T-helper 2 cell treated with Interferon-gamma antibody and Interleukin-4, amounts not matched to agents 100 ng/mL and 5 ng/mL, for 36 hours (primary cell): Measurements from ENCODE around the gene SLC16A11. TPM values are rescaled to one million over a fixed set of nuclear protein-coding genes. Genes with fewer than 3 reads are reported as not detected.
"Not testable (repeated sequence)": the region's sequence is repeated elsewhere in the genome, so short reads cannot be mapped to it uniquely, and the experiment has no call there.

ENCODE experiments used
- intact Hi-C: fragments of 100-400 bp; cut with micrococcal nuclease; formaldehyde crosslinking; loops from one replicate; pipeline ENCODE4 v1.15.1; 2023
- total RNA-seq: library from RNA; stranded (reverse); gene quantifications from 2 replicates; pipeline ENCODE4 v1.2.3, GENCODE V29; 2022

The SLC16A11 gene
- total RNA-seq, result 0.09 TPM in 2 replicates

- intact Hi-C loops, result no loop called here
Observed at GRCh38 chr17:7043497-7044198, at the start of gene SLC16A11. Gene SLC16A11 (minus strand): TSS chr17:7044092. CDS start chr17:7043513, 579 bp downstream.

- intact Hi-C loops, result not testable (repeated sequence)
Observed at GRCh38 chr17:7091311-7092005, 47.6 kb upstream of the SLC16A11 start.

DNA sequence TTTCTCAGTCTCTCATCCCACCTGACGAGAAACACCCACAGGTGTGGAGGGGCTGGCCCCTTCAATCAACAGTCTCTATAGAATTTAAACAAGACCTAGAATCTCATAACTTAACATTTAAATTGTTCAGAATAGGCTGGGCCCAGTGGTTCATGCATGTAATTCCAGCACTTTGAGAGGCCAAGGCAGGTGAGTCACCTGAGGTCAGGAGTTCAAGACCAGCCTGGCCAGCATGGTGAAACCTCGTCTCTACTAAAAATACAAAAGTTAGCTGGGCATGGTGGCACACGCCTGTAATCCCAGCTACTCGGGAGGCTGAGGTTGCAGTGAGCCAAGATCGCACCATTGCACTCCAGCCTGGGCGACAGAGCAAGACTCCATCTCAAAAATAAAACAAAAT, 45.7 kb upstream of the SLC16A11 start:
- intact Hi-C loops, result not testable (repeated sequence)

DNA sequence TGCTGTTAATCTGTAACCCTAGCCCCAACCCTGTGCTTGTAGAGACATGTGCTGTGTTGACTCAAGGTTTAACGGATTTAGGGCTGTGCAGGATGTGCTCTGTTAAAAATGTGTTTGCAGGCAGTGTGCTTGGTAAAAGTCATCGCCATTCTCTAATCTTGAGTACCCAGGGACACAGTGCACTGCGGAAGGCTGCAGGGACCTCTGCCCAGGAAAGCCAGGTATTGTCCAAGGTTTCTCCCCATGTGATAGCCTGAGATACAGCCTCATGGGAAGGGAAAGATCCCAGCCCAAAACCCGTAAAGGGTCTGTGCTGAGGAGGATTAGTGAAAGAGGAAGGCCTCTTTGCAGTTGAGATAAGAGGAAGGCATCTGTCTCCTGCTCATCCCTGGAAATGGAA, 44.5 kb upstream of the SLC16A11 start:
- intact Hi-C loops, result not testable (repeated sequence)

DNA sequence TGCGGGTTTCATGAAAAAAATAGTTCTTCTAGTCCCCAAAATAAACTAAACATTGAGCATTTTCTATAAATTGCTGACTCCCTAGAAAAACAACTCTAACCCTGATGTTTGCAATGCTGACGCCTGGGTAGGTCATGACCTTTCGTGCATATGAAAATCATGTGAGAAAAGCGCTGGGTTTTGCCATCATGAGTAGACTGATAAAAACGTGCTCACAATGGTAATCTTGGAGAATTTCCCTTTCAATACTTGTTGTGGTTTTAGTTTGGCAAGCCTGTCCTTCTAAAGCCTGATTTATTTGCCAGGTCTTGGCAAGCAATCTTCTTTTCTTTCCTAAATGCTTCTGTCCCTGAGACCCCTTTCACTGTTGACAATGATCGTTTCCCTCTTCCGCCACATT, 40.2 kb upstream of the SLC16A11 start:
- intact Hi-C loops, result no loop called here

DNA sequence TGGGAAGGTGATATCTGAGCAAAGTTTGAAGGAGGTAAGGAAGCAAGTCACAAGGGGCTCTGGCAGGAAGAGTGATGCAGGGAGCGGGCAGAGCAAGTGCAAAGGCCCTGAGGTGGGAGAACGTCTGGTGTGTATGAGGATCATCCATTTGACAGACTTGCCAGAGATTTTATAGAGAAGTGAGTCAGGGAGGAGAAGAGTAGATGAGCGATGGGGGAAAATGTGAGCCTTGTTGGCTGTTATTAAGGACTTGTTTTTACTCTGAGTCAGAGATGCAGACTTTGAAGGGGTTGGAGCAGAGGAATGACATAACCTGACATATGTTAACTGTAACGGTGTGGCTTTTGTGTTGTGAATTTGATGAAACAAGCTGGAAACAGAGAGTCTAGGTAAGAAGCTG, 39.7 kb upstream of the SLC16A11 start:
- intact Hi-C loops, result no loop called here

DNA sequence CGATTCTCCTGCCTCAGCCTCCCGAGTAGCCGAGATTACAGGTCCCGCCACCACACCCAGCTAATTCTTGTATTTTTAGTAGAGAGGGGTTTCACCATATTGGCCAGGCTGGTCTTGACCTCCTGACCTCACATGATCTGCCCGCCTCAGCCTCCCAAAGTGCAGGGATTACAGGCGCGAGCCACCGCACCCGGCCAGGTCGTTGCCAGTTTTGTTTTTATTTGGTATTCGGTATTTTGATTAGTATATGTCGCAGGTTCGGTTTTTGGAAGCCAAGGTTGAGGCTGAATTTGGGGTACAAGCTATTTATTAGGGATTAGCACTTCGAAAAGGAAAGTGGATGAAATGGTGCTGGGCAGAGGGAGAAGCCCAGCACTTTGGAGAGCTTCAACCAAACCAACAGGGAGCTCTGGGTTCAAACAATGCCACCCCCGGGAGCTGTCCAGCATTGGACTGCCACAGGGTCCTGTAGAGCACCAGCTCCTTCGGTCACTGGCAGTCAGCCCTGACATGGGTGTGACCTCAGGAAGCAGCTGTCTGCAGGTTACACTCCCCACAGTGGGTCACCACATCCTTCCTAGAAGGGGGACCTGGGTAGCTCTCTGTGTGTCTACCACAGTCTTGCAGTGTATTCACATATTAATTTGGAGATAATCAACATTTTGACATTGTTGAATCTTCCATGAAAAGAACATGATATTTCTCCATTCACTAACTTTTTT, 37.6 kb upstream of the SLC16A11 start:
- intact Hi-C loops, result no loop called here

DNA sequence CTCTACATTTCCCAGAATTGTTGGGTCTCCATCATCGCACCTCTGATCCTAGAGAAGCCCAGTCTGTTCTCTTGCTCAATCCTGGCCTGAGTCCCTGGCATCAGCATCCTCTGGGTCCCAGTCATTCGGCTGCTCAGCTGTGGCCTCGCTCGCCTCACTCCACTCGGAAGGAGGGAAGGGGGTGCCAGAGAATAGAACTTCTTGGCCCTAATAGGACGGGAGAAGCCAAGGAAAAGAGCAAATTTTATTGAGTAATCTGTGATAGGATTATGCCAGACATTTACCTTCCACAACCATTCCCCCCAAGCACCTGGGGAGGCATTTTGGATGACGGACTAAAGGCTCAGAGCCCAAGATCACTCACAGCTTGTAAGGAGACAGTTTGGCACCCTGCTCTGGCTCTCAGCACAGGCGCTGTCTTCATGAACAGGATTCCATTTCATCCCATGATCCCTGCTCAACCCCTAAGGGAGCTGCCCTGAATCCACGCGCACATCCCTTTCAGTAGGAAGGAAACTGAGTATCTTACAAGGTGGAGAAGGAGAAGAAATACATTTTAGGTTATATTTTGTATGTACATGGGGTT, 36.7 kb upstream of the SLC16A11 start:
- intact Hi-C loops, result no loop called here

DNA sequence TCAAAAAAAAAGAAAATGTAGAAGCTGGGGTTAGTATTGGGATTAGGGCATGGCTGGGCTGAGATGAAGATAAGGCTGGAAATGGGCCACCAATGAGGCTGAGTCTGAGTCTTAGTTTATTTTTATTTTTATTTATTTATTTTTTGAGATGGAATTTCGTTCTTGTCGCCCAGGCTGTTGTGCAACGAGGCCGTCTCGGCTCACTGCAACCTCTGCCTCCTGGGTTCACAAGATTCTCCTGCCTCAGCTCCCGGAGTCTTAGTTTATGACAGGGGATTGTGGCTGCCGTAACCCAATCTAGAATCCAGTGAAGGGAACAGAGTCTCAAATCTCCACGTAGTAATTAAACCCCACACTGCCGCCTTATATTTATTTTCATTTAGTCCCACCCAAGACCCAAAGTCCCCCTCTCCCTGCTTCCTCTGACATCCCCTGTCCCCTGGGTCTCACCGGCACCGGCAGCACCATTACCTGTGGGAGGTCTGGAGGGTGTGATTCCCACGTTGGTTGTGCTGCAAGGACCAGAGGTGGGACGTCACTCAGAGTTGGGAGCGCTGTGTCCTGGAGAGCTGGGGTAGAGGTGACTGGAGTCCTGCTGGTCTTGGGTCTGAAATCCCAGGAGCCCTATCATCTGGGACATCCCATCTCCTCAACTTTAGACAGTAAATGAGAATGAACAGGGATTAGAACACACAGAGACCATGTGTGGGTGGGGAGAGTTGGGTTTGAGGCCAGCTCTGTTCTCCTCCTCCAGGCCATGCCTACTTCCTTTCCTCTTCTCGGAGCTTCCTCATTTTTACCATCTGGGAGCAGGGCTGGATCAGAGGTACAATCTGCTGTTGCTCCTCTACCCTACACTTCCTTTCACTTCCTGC, 35.9 kb upstream of the SLC16A11 start, which contains the start of gene CLEC10A:
Gene CLEC10A, minus strand, starts transcription at position 671 of the 875 bp plus-strand sequence. CDS start 1,439 bp downstream, outside the sequence.
- intact Hi-C loops, result no loop called here

GRCh38 chr17:7078711-7079110, 34.8 kb upstream of the SLC16A11 start:
- intact Hi-C loops, result no loop called here

- intact Hi-C loops, result no loop called here
Observed at GRCh38 chr17:7077911-7078546, 34.1 kb upstream of the SLC16A11 start.

- intact Hi-C loops, result no loop called here
Observed at GRCh38 chr17:7074931-7075330, 31.0 kb upstream of the SLC16A11 start.

GRCh38 chr17:7072406-7072805, 28.5 kb upstream of the SLC16A11 start:
- intact Hi-C loops, result no loop called here

DNA sequence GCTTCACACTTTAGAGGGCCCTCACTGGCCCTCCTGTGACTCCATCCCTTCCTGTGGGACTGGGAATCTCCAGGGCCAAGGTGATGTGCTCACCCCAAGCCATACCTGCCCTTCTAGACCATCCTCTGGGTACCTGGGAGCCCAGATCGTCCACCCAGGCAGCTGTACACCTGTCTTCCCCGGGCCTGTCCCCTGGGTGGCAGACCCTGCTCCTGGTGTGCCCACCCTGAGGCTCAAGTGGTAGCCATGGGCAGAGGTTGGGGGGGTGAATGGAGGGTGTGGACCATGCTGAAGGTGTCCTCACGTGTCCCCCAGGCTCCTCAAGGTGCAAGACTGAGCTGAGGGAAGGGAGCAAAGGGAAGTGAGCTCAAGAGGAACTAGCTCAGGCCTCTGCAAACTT, 26.8 kb upstream of the SLC16A11 start:
- intact Hi-C loops, result no loop called here

- intact Hi-C loops, result no loop called here
Observed at GRCh38 chr17:7068268-7068667, 24.4 kb upstream of the SLC16A11 start.

DNA sequence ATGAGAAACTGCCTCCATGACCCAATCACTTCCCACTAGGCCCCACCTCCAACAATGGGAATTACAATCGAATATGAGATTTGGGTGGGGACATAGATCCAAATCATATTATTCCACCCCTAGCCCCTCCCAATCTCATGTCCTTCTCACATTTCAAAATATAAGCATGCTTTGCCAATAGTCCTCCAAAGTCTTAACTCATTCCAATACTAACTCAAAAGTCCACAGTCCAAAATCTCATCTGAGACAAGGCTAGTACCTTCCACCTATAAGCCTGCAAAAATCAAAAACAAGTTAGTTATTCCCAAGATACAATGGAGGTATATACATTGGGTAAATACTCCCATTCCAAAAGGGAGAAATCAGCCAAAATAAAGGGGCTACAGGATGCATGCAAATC, 23.3 kb upstream of the SLC16A11 start:
- intact Hi-C loops, result no loop called here

DNA sequence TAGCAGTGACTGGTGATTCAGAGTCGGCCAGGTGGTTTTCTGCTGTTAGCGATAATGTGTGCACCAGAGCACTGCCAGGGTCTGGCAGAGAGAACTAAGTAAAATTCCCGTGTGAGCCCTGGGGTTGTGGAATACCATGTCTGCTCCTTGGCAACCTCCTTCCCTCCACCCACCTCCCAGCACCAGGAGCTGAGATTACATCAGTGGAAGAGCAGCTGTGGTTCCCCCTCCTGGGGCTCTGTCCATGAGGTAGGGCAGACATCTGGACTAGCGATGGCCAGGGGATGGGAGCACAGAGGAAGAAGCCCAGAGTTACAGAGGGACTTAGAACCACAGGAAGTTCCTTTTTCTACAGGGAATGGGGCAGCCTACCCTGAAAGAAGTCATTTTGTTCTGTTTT, 20.4 kb upstream of the SLC16A11 start:
- intact Hi-C loops, result no loop called here

GRCh38 chr17:7063518-7064094, 19.7 kb upstream of the SLC16A11 start:
- intact Hi-C loops, result no loop called here

DNA sequence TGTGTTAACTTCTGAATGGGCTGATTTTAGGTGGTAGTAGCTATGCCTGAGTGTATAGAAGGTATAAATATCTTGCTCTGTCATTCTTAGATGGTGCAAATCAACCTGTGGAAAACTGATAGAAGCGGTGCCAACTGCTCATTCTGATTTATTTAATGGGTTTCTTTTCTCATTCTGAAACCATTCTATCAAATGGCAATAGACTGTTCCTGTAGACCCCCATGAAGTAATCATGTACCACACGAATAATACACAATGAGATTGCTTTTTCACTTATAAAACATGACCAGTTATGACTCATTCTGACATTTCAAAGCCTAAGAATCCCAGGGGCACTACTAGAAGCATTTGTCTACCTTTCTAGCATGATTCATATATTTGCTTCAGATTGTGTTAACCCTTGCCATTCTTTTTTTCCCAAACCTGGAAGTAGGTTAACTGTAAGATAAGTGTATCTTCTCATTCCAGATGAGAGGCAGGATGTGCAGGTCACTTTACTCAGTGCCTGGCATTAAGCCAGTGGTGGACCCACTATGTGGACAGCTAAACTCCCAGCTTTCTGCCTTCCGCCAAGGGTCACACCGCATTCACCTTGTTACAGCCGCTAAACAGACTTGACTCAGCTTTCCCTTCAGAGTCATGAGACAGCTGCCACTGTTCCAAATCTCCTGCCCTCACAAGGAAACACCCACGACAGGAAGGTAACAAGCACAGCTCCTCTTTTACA, 16.4 kb upstream of the SLC16A11 start:
- intact Hi-C loops, result no loop called here
